ENCODE data around the gene MUC2. TPM values are rescaled to one million over a fixed set of nuclear protein-coding genes. Genes with fewer than 3 reads are reported as not detected.

The MUC2 gene
- total and polyA plus RNA-seq, 2 of the 13 experiments (the other 11 are each of a cell fraction or from before 2014, with no cell fraction given) = not detected

- H4K20me1 ChIP-seq (ENCODE audit: insufficient read depth, low read length) = no peaks in the 10 kb centered on the region
- ATAC-seq (no peak), FAIRE-seq (no peak), DNase-seq (ENCODE audit: low spot score) (no peak)
- no peaks in the 10 kb centered on the region for H3K36me3 ChIP-seq (replicated peaks in 1 of 2; ENCODE audit: control insufficient read depth in 1 of 2, insufficient read depth in 2 of 2, low read length in 2 of 2)
- H3K9ac ChIP-seq (ENCODE audit: insufficient read depth, low read depth, low read length) = no peak overlapping the region
- no peaks in the 10 kb centered on the region for H3K79me2 ChIP-seq (ENCODE audit: insufficient read depth, low read length)
- no peak for TF ChIP-seq ZNF382 (CRISPR knock-in tag; IDR thresholded peaks at IDR 0.05; ENCODE audit: borderline replicate concordance)
- no peak for TF ChIP-seq ZNF777 (CRISPR knock-in tag; IDR thresholded peaks at IDR 0.05)
- no peak for TF ChIP-seq ONECUT2 (CRISPR knock-in tag; IDR thresholded peaks at IDR 0.05)
- no peaks in the 10 kb centered on the region for H3K9me3 ChIP-seq (ENCODE audit: low read length)
- H3K27me3 ChIP-seq (ENCODE audit: control insufficient read depth in 1 of 2, insufficient read depth in 2 of 2, low read length in 2 of 2) = peaks cover 17 to 70% of the 10 kb centered on the region in 2 experiments
- no peaks in the 10 kb centered on the region for H3K4me1 ChIP-seq (ENCODE audit: insufficient read depth, low read length)
- WGBS (ENCODE audit: low lambda C conversion rate) = 14% methylated on average over 13 of the region's 32 CpGs
- H3K27ac ChIP-seq (ENCODE audit: extremely low read length, insufficient read depth, low read length) = no peak overlapping the region
- ChIA-PET CTCF (ENCODE audit: low intra/inter-chr PET ratio, low total read pairs) (no interaction called here), POLR2A (no interaction called here)
- intact Hi-C loops (cut with micrococcal nuclease; ENCODE audit: unreplicated experiment) (no loop called here), in situ Hi-C loops (cut with HindIII; ENCODE audit: extremely low pct_ligation_motif_present, low pct_unique_long_range_greater_than_20kb) (no loop called here)
- no peak overlapping the region for H3K4me3 ChIP-seq (replicated peaks in 1 of 3; ENCODE audit: insufficient read depth in 1 of 3, low read depth in 2 of 3, low read length in 3 of 3)
- BruUV-seq (replicated peaks) = no TSS peak
- no peak overlapping the region for H2AFZ ChIP-seq (ENCODE audit: low read length)
- no peak overlapping the region for H3K4me2 ChIP-seq (ENCODE audit: low read depth, low read length)
Observed at GRCh38 chr11:1107316-1108245, 32.9 kb downstream of the MUC2 start.

DNA sequence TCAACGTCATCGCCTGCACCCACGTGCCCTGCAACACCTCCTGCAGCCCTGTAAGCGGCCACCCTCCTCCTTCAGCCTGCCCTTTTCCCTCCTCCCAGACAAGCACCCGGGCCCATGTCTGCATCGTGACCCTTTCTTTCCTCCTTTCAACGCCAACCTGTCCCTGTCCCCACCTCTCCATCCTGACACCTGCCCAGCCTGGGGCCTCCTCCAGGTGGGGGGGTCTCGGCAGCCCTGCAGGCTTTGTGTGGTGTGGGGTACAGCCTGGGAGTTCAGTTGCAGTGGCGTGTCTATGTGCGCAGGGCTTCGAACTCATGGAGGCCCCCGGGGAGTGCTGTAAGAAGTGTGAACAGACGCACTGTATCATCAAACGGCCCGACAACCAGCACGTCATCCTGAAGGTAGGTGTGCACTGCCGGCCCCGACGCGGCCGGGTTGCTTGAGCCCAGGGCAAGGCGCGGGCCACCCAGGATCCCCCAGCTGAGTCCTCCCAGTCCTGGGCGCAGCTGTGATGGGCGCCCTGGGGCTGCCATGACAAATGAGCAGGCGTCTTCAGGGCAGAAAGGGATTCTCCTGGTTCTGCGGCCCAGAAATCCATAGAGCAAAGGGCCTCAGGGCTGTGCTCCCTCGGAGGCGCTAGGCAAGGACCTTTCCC lies 33.7 kb downstream of the MUC2 start:
- no peak overlapping the region for H3K4me2 ChIP-seq (ENCODE audit: low read depth, low read length)
- H3K27me3 ChIP-seq (ENCODE audit: control insufficient read depth in 1 of 2, insufficient read depth in 2 of 2, low read length in 2 of 2) = peaks cover 14 to 62% of the 10 kb centered on the region in 2 experiments
- H3K79me2 ChIP-seq (ENCODE audit: insufficient read depth, low read length) = no peaks in the 10 kb centered on the region
- CTCF ChIA-PET (ENCODE audit: low intra/inter-chr PET ratio, low total read pairs) = no interaction called here
- DNase-seq (ENCODE audit: low spot score) = no peak
- H3K9ac ChIP-seq (ENCODE audit: insufficient read depth, low read depth, low read length) = no peak overlapping the region
- 13% methylated on average over 14 of the region's 29 CpGs for WGBS (ENCODE audit: low lambda C conversion rate)
- H3K4me3 ChIP-seq (replicated peaks in 1 of 3; ENCODE audit: insufficient read depth in 1 of 3, low read depth in 2 of 3, low read length in 3 of 3) = no peak overlapping the region
- H3K4me1 ChIP-seq (ENCODE audit: insufficient read depth, low read length) = no peaks in the 10 kb centered on the region
- TF ChIP-seq E2F2 (CRISPR knock-in tag; IDR thresholded peaks at IDR 0.05; ENCODE audit: borderline replicate concordance) (no peak), EZH2 (conservative IDR thresholded peaks at IDR 0.05; ENCODE audit: low read depth, low read length) (peak; percentile 59; the same call in 1 of the 2 replicates)
- H3K9me3 ChIP-seq (ENCODE audit: low read length) = no peaks in the 10 kb centered on the region
- POLR2A ChIA-PET = no interaction called here
- intact Hi-C loops (cut with micrococcal nuclease; ENCODE audit: unreplicated experiment) (no loop called here), in situ Hi-C loops (cut with HindIII; ENCODE audit: extremely low pct_ligation_motif_present, low pct_unique_long_range_greater_than_20kb) (no loop called here)
- H4K20me1 ChIP-seq (ENCODE audit: insufficient read depth, low read length) = no peaks in the 10 kb centered on the region
- H3K36me3 ChIP-seq (replicated peaks in 1 of 2; ENCODE audit: control insufficient read depth in 1 of 2, insufficient read depth in 2 of 2, low read length in 2 of 2) = no peaks in the 10 kb centered on the region
- H3K27ac ChIP-seq (ENCODE audit: extremely low read length, insufficient read depth, low read length) = no peak overlapping the region
- no peak overlapping the region for H2AFZ ChIP-seq (ENCODE audit: low read length)
- ATAC-seq = no peak
- FAIRE-seq = no peak
- no TSS peak for BruUV-seq (replicated peaks)

Measured in HepG2 (cell line).